AG09319 (cell line): Measurements from ENCODE around the gene SYNC.

Source experiments
- DNase-seq: peaks from one replicate; pipeline ENCODE4 v3.0.0-alpha.2; 2010; ENCODE audit warnings: low read depth; ENCODE audit errors: extremely low read depth
- TF ChIP-seq, protein P1 (sequence below): IDR thresholded peaks from 2 replicates; pipeline ENCODE4 v1.5.1; 2011; ENCODE audit warnings: low read depth, mild to moderate bottlenecking, inconsistent platforms, low read length, moderate library complexity

Gene SYNC

DNA sequence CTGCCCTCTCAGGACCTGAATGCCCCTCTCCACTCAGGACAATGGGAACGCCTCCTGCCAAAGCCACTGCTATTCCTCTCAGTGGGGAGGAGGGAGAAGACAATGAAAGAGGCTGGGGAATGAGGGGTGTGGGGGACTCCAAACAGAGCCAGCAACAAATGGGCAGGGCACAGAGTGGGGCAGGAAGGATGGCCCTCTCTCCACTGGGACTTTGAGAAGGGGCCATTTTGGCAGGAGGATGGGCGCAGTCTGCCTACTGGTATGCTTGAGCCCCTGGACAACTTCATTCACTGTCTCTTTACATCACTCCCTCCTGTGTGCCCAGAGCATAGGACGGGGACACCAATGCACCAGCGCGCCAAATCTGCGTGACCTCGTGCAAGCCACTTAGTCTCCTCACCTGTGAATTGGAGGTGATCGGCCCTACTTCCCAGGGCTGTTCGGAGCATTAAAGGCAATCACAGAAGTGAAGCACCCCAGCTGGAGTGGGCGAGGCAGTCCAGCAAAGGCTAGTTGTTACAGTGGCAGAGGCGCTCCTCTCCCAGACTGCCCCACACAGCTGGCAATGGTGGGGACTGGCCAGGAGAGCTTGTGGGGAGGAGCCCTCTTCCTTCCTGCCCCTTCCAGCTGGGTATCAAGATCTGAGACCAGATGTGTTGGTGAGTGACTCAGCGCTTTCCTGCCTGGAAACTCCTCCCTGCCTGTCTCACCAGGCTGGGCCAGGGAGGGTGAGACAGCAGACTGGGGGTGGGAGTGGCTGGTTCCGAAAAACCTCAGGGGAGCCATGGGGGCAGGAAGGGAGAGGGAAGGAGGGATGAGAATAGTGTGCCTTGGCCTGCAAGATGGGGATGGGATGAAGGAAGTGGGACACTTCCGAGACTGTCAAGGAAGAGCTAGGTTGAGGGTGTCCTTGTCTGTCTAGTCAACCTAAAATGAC is 22.4 kb upstream of the SYNC start:
- TF ChIP-seq, protein P1, sequence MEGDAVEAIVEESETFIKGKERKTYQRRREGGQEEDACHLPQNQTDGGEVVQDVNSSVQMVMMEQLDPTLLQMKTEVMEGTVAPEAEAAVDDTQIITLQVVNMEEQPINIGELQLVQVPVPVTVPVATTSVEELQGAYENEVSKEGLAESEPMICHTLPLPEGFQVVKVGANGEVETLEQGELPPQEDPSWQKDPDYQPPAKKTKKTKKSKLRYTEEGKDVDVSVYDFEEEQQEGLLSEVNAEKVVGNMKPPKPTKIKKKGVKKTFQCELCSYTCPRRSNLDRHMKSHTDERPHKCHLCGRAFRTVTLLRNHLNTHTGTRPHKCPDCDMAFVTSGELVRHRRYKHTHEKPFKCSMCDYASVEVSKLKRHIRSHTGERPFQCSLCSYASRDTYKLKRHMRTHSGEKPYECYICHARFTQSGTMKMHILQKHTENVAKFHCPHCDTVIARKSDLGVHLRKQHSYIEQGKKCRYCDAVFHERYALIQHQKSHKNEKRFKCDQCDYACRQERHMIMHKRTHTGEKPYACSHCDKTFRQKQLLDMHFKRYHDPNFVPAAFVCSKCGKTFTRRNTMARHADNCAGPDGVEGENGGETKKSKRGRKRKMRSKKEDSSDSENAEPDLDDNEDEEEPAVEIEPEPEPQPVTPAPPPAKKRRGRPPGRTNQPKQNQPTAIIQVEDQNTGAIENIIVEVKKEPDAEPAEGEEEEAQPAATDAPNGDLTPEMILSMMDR: no peak
- peak; percentile 89 for DNase-seq

DNA sequence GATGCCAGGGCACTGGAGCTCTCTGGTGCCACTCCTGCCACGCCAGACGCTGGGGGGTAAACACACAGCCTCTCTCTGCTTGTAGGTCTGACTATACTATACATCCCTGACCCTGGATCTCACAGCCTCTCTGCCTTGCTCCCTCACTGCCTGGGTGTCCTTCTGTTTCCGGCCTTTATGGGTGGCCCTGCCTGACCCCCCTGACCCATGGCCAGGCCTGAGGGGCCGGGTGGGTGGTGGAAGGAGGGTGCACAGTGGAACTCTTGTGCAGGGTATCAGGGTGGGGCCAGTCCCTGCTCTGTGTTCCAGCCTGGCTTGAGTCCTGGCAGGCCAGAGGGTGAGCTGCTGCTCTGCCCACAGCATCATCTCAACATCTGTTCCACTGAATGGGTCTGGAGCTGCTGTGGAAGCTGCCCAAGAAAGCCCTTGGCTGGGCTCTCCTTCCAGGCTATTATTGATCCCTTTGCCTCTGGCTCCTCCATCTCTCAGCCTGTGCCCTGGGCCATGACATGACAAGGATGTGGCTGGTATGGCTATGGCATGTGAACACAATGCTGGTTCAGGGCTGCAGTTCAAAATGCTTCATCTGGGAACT is 17.2 kb upstream of the SYNC start:
- TF ChIP-seq, protein P1: no peak
- no peak for DNase-seq

DNA sequence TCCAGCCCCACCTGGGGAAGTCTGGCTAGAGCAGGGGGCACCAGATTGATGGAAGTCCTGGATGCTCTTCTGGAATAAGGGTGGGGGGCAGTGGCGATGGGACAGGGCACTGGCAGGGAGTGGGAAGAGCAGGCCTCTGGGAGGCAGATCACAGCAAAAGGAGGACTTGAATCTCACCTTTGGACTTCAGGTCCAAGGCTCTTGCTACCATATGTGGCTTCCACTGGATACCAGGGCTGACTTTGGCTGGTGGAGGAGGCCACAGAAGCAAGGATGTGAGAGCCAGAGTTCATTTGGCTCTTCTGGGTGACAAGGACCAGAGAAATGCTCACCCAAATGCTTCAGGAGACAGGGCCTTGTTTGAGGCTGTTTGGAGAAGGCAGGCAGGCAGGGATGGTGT is 16.0 kb upstream of the SYNC start:
- DNase-seq: no peak
- TF ChIP-seq, protein P1: no peak

DNA sequence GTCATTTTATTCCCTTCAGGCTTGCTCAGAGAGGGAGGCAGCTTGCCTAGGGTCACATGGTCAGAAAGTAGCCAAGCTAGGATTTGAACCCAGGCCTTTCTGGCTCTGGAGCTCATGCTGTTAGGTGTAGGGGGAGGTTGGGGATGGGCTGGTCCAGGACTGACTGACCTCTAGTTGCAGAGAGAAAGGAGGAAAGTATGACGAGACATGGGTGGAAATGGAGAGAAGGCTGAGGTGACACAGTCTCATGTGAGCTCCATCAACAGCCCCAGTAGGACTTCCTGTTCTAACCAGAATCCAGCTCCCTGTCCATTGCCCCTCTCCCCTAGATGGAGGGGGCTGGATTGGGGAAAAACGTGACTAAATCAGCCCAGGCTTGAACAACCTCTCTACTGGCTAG is 15.5 kb upstream of the SYNC start:
- no peak for DNase-seq
- TF ChIP-seq, protein P1: no peak

DNA sequence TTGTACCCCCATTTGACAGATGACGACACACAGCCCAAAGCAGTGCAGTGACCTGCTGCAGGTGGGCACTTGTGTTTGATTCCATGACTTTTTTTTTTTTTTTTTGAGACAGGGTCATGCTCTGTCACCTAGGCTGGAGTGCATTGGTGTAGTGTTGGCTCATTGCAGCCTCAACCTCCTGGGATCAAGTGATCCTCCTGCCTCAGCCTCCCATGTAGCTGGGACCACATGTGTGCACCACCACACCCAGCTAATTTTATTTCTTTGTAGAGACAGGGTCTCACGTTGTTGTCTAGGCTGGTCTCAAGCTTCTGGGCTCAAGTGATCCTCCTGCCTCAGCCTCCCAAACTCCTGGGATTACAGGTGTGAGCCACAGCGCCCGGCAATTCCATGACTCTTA is 14.9 kb upstream of the SYNC start:
- TF ChIP-seq, protein P1: no peak
- DNase-seq: no peak

DNA sequence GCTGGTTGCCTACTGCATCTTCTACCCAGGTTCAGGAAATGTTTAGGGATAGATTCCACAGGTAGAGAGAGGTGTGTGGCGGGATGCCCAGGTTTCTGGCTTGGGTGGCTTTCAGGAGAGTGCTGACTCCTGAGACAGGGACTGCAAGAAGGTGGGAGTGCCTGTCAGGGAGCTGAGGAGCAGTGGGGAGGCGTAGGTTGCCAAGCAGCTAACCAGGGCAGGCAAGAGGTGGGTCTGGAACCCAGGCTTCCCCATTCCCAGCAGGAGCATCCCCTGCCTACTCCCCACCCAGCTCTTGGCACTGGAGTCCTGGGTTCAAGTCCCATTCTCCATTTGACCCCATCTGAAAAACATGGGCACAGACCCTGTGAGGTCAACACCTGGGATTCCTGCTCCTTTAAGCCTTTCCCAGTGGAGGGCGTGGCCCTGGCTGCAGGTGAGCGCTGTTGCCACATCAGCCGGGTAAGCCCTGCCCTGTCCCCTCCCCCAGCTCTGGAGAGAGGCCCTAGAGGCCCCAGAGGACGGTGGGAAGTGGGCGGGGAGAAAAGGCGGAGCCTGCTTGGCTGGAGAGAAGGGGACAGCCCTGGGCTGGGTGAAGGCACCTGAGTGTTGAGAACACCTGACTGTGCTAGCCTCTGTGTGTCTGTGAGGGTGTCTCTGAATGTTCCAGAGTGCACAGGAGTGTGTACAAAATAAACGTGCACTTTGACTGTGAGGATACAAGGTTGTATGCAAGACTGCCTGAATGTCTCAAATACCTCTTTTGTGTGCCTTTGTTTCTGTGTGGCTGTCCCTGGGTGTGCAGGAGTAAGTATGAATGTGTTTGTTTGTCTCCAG is 14.0 kb upstream of the SYNC start:
- DNase-seq: no peak

More for the DNA sequence above, 14.0 kb upstream of the SYNC start:
- TF ChIP-seq, protein P1: no peak
